Measurements from ENCODE around the gene FAM81A. TPM values are rescaled to one million over a fixed set of nuclear protein-coding genes. Genes with fewer than 3 reads are reported as not detected.

The FAM81A gene
- 0.59 TPM for polyA plus RNA-seq (2013, experiment 1 of 4)
- polyA plus RNA-seq (2013, experiment 2 of 4): 0.55 TPM
- polyA plus RNA-seq (2013, experiment 3 of 4): 1.1 TPM
- 1.3 TPM for polyA plus RNA-seq (2013, experiment 4 of 4)

DNA sequence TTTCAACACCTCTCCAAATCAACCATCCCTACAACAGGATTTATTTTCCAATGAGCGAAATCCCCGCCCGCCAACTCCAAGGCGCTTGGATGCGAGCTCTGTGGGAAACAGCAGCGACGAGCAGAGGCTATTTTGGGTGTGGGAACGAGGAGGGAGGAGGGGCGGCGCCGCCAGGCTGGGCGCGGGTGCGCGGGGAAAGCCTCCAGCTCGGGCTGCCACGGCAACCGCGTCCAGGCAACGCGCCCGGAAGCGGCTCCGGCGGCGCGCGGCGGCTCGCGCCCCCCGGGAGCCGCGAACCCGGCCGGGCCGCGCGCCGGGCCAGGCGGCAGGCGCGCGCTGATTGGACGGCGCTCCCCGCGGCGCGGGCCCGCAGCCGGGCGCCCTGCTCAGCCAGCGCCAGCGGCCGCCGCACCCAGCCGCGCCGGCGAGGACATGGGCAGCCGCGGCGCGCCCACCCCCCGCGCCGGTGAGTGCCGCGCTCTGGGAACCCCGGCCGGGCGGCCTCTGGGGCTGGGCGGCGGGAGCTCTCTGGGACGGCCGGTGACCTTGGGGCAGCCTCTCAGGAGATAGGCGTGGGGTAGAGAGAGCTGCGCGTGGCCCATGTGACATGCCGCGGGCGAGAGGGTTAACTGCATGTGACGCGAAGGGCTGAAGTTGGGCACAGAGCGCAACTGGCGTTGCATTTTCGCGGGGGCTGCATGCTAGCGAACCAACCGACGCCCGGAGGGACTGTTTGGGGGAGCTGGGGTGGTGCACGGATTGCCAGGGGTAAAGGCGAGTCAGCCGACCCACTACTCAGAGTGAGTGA lies at the start of gene FAM81A:
FAM81A (plus strand) TSS at position 370 of the 808 bp plus-strand sequence. CDS start 20,441 bp downstream, outside the sequence.
- no peaks in the 10 kb centered on the region for H3K9me3 ChIP-seq (ENCODE audit: control insufficient read depth, low read length)
- peaks cover 10% of the 10 kb centered on the region for H3K4me1 ChIP-seq (ENCODE audit: control insufficient read depth, insufficient read depth, low read length)
- peak within 1 kb of the TSS; percentile 56 for H3K4me3 ChIP-seq (ENCODE audit: insufficient read depth, low read depth, low read length)
- peaks cover 72% of the 10 kb centered on the region for H3K27me3 ChIP-seq (ENCODE audit: control insufficient read depth, insufficient read depth, low read length, poor library complexity, severe bottlenecking)
- H3K27ac ChIP-seq (ENCODE audit: insufficient read depth, low read depth, low read length, poor library complexity, severe bottlenecking): no peak within 1 kb of the TSS
- no peaks in the 10 kb centered on the region for H3K36me3 ChIP-seq (ENCODE audit: control insufficient read depth, insufficient read depth, low read length)
- WGBS, 2 experiments: 1% methylated on average over 96 of the region's 96 CpGs

DNA sequence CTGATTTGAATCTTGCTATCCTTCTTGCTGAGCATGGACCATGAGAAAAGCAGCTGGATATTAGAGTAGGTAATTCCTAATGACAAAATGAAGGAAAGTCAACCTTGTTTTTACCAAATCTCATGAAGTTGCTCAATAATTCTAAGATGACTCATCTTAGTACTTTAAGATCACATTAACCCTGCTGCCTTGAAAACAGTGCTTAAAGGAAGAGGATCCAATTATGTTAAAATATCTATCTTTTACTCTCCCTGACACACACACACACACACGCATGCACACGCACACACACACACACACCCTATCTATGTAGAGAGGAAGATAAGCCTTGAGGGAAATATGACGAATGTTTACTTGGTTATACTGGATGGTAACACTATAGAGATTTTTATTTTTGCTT lies 49.3 kb upstream of the FAM81A start:
- no peaks in the 10 kb centered on the region for H3K27me3 ChIP-seq (ENCODE audit: control insufficient read depth, insufficient read depth, low read length, poor library complexity, severe bottlenecking)

GRCh38 chr15:59392299-59392698 lies 45.7 kb upstream of the FAM81A start:
- WGBS, 2 experiments: 75 to 79% methylated on average over 5 of the region's 5 CpGs
- no peak overlapping the region for H3K4me3 ChIP-seq (ENCODE audit: insufficient read depth, low read depth, low read length)
- no peaks in the 10 kb centered on the region for H3K4me1 ChIP-seq (ENCODE audit: control insufficient read depth, insufficient read depth, low read length)
- no peaks in the 10 kb centered on the region for H3K36me3 ChIP-seq (ENCODE audit: control insufficient read depth, insufficient read depth, low read length)
- no peak overlapping the region for H3K27ac ChIP-seq (ENCODE audit: insufficient read depth, low read depth, low read length, poor library complexity, severe bottlenecking)
- no peaks in the 10 kb centered on the region for H3K27me3 ChIP-seq (ENCODE audit: control insufficient read depth, insufficient read depth, low read length, poor library complexity, severe bottlenecking)
- H3K9me3 ChIP-seq (ENCODE audit: control insufficient read depth, low read length): no peaks in the 10 kb centered on the region

More for the DNA sequence above, 49.3 kb upstream of the FAM81A start:
- H3K4me1 ChIP-seq (ENCODE audit: control insufficient read depth, insufficient read depth, low read length): no peaks in the 10 kb centered on the region
- H3K27ac ChIP-seq (ENCODE audit: insufficient read depth, low read depth, low read length, poor library complexity, severe bottlenecking): no peak overlapping the region
- H3K4me3 ChIP-seq (ENCODE audit: insufficient read depth, low read depth, low read length): no peak overlapping the region
- no peaks in the 10 kb centered on the region for H3K36me3 ChIP-seq (ENCODE audit: control insufficient read depth, insufficient read depth, low read length)
- no peaks in the 10 kb centered on the region for H3K9me3 ChIP-seq (ENCODE audit: control insufficient read depth, low read length)
- no CpG with 5 or more reads among the region's 3 CpGs for WGBS, 2 experiments

DNA sequence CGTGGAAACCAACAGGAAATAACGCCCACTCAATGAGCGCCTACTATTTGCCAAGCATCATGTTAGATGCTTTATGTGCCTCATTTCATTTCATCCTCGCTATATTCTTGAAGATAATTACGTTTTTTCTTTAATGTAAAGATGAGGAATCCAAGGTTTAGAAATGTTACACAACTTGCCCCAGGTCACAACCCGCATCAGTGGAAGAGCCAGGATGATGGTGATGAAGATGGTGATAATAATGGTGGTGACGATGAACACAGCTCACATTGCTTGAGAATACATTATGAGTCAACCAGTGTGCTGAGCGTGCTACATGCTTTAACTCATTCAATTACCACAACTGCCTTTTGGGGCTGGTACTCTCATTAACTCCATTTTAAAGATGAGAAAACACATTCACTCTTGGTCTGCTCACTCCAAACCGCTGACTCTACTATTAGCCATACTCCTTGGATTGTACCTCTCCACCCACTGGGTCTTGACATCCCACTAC lies 43.8 kb upstream of the FAM81A start:
- Histone ChIP-seq H3K36me3 (ENCODE audit: control insufficient read depth, insufficient read depth, low read length) (no peaks in the 10 kb centered on the region), H3K27ac (ENCODE audit: insufficient read depth, low read depth, low read length, poor library complexity, severe bottlenecking) (no peak overlapping the region), H3K4me3 (ENCODE audit: insufficient read depth, low read depth, low read length) (no peak overlapping the region), H3K27me3 (ENCODE audit: control insufficient read depth, insufficient read depth, low read length, poor library complexity, severe bottlenecking) (no peaks in the 10 kb centered on the region), H3K4me1 (ENCODE audit: control insufficient read depth, insufficient read depth, low read length) (no peaks in the 10 kb centered on the region), H3K9me3 (ENCODE audit: control insufficient read depth, low read length) (no peaks in the 10 kb centered on the region)
- WGBS, 2 experiments: 93 to 97% methylated on average over 9 of the region's 9 CpGs

DNA sequence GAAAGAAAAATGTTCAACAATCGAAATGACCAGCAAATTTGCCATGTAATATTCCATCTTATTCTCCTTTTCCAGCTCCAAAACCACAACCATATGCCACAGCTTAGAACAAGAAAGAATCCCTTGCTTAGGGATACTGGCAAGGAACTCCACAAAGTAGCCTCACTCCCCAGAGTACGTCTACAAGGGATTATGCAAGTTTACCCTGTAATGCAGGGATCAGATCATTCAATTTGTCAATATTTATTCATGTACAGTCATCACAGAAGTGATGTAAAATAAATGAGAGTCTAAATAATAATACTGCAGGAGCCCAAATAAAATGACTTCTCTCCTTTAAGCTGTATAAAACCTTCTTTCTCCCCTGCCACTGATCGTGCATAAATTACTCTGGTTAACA lies 41.8 kb upstream of the FAM81A start:
- no peak overlapping the region for H3K4me3 ChIP-seq (ENCODE audit: insufficient read depth, low read depth, low read length)
- no peaks in the 10 kb centered on the region for H3K27me3 ChIP-seq (ENCODE audit: control insufficient read depth, insufficient read depth, low read length, poor library complexity, severe bottlenecking)
- H3K27ac ChIP-seq (ENCODE audit: insufficient read depth, low read depth, low read length, poor library complexity, severe bottlenecking): no peak overlapping the region
- no peaks in the 10 kb centered on the region for H3K36me3 ChIP-seq (ENCODE audit: control insufficient read depth, insufficient read depth, low read length)
- H3K4me1 ChIP-seq (ENCODE audit: control insufficient read depth, insufficient read depth, low read length): no peaks in the 10 kb centered on the region
- H3K9me3 ChIP-seq (ENCODE audit: control insufficient read depth, low read length): no peaks in the 10 kb centered on the region
- WGBS, 2 experiments: 86 to 90% methylated on average over 2 to 3 of the region's 3 CpGs

DNA sequence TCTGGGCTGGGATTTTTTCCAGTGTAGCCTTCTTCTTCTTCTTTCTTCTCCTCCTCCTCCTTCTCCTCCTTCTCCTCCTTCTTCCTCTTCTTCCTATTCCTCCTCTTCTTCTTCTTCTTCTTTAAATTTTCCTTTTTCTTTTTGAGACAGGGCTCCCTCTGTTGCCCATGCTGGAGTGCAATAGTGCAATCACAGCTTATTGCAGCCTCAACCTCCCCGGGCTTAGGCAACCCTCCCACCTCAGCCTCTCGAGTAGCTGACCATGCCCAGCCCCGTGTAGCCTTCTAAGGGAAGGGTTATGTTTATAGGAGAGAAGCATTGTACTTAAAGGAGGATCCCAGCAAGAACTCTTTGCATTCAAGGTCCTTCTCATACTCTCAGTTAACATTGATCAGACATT lies 41.3 kb upstream of the FAM81A start:
- Histone ChIP-seq H3K36me3 (ENCODE audit: control insufficient read depth, insufficient read depth, low read length) (no peaks in the 10 kb centered on the region), H3K9me3 (ENCODE audit: control insufficient read depth, low read length) (no peaks in the 10 kb centered on the region), H3K27ac (ENCODE audit: insufficient read depth, low read depth, low read length, poor library complexity, severe bottlenecking) (no peak overlapping the region), H3K4me3 (ENCODE audit: insufficient read depth, low read depth, low read length) (no peak overlapping the region), H3K4me1 (ENCODE audit: control insufficient read depth, insufficient read depth, low read length) (no peaks in the 10 kb centered on the region), H3K27me3 (ENCODE audit: control insufficient read depth, insufficient read depth, low read length, poor library complexity, severe bottlenecking) (no peaks in the 10 kb centered on the region)
- WGBS, 2 experiments: 52 to 74% methylated on average over 3 of the region's 3 CpGs

- H3K4me3 ChIP-seq (ENCODE audit: insufficient read depth, low read depth, low read length): no peak overlapping the region
- H3K4me1 ChIP-seq (ENCODE audit: control insufficient read depth, insufficient read depth, low read length): no peaks in the 10 kb centered on the region
- no peak overlapping the region for H3K27ac ChIP-seq (ENCODE audit: insufficient read depth, low read depth, low read length, poor library complexity, severe bottlenecking)
- H3K9me3 ChIP-seq (ENCODE audit: control insufficient read depth, low read length): no peaks in the 10 kb centered on the region
- WGBS, 2 experiments: 88 to 89% methylated on average over 1 of the region's 1 CpG
- H3K27me3 ChIP-seq (ENCODE audit: control insufficient read depth, insufficient read depth, low read length, poor library complexity, severe bottlenecking): no peaks in the 10 kb centered on the region
- H3K36me3 ChIP-seq (ENCODE audit: control insufficient read depth, insufficient read depth, low read length): no peaks in the 10 kb centered on the region
Measured at GRCh38 chr15:59398220-59398619, 39.8 kb upstream of the FAM81A start.

GRCh38 chr15:59399465-59400102 lies 38.4 kb upstream of the FAM81A start:
- Histone ChIP-seq H3K36me3 (ENCODE audit: control insufficient read depth, insufficient read depth, low read length) (no peaks in the 10 kb centered on the region), H3K4me1 (ENCODE audit: control insufficient read depth, insufficient read depth, low read length) (no peaks in the 10 kb centered on the region), H3K4me3 (ENCODE audit: insufficient read depth, low read depth, low read length) (no peak overlapping the region), H3K27me3 (ENCODE audit: control insufficient read depth, insufficient read depth, low read length, poor library complexity, severe bottlenecking) (no peaks in the 10 kb centered on the region), H3K9me3 (ENCODE audit: control insufficient read depth, low read length) (no peaks in the 10 kb centered on the region), H3K27ac (ENCODE audit: insufficient read depth, low read depth, low read length, poor library complexity, severe bottlenecking) (no peak overlapping the region)
- WGBS, 2 experiments: 92% methylated on average over 7 of the region's 7 CpGs

GRCh38 chr15:59400103-59400813 lies 37.7 kb upstream of the FAM81A start:
- Histone ChIP-seq H3K27ac (ENCODE audit: insufficient read depth, low read depth, low read length, poor library complexity, severe bottlenecking) (no peak overlapping the region), H3K9me3 (ENCODE audit: control insufficient read depth, low read length) (no peaks in the 10 kb centered on the region), H3K27me3 (ENCODE audit: control insufficient read depth, insufficient read depth, low read length, poor library complexity, severe bottlenecking) (no peaks in the 10 kb centered on the region), H3K4me3 (ENCODE audit: insufficient read depth, low read depth, low read length) (no peak overlapping the region), H3K36me3 (ENCODE audit: control insufficient read depth, insufficient read depth, low read length) (no peaks in the 10 kb centered on the region), H3K4me1 (ENCODE audit: control insufficient read depth, insufficient read depth, low read length) (no peaks in the 10 kb centered on the region)
- WGBS, 2 experiments: 87 to 88% methylated on average over 13 of the region's 13 CpGs
